ENCODE measurements around the gene RPL31. TPM values are rescaled to one million over a fixed set of nuclear protein-coding genes. Genes with fewer than 3 reads are reported as not detected.
"Not testable (repeated sequence)": the region's sequence is repeated elsewhere in the genome, so short reads cannot be mapped to it uniquely, and the experiment has no call there.

Gene RPL31
- polyA plus RNA-seq, 4 donors, result 2,508 to 2,984 (median 2,727) TPM

DNA sequence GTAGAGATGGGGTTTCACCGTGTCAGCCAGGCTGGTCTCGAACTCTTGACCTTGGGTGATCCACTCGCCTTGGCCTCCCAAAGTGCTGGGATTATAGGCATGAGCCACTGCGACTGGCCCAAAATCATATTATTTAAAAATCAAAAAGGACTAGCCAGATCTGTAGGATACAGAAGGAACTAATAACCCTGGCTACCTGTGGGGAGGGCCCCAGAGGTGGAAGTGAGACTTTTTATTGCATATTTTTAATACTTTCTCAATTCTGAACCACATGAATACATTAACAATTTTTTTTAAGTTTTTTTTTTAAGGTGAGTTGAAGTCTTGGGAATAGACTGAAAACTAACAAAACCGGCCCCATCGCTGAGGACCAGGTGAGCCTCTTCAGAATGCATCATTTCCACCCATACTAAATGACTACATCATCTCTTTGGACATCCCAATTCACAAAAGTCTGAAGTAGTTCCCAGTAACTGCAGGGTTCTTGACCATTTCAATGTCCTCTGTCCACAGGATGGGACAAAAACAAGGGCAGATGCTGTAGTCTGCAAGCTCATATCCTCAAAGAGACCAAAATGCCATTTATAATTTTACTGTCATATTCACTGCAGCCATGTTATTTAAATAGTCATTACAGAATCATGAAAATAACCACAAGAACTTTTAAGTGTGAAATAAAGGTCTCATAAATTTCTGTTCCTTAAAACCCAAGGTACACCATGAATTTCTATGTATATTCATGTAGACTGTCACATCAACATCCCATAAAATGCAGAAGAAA lies 21.4 kb downstream of the RPL31 start:
- DNase-seq (ENCODE audit: low read depth in 4 of 4, low spot score in 3 of 4), result no peak

GRCh38 chr2:101025561-101025960 lies 23.5 kb downstream of the RPL31 start:
- DNase-seq (ENCODE audit: low read depth in 4 of 4, low spot score in 3 of 4), result no peak

- DNase-seq (ENCODE audit: low read depth in 4 of 4, low spot score in 3 of 4), result no peak
These were observed 24.2 kb downstream of the RPL31 start for GRCh38 chr2:101026253-101026701.

GRCh38 chr2:101026923-101027469 lies 24.9 kb downstream of the RPL31 start:
- DNase-seq (ENCODE audit: low read depth in 4 of 4, low spot score in 3 of 4), result no peak

GRCh38 chr2:101027852-101028251 lies 25.8 kb downstream of the RPL31 start:
- DNase-seq (ENCODE audit: low read depth in 4 of 4, low spot score in 3 of 4), result no peak

- DNase-seq (ENCODE audit: low read depth in 4 of 4, low spot score in 3 of 4), result no peak
These were observed 28.9 kb downstream of the RPL31 start for GRCh38 chr2:101030866-101031554.

DNA sequence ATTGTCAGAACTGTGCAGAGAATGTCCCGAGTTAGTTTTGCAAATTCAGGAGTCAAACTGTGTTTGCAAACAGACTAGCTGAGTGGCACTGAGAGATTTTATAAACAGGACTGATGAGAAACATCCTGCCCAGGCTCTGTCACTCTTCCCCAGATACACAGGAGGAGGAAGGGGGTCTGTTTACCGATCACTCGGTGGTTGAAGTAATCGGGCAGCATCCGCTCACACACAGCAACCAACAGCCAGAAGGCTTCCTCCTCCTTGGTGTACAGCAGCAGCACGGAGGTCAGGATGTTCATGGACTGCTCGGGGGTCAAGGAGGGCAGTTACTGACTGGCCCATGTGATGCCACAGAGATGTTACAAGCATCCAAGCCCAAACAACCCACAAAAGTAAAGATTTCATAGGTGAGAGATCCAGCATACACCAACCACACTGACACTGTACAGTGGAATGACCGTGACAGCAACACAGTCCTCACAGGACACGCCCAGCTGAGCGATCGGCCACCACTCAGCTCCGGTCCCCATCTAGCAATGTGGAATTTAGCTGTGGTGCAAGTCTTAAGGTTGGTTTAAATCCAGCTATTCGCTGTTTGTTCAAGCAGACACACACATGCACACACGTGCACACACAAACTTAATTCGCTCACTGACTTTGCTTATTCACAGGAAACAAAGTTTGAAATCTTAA lies 30.1 kb downstream of the RPL31 start:
- no peak for DNase-seq (ENCODE audit: low read depth in 4 of 4, low spot score in 3 of 4)

GRCh38 chr2:101036562-101036961 lies 34.5 kb downstream of the RPL31 start:
- no peak for DNase-seq (ENCODE audit: low read depth in 4 of 4, low spot score in 3 of 4)

- DNase-seq (ENCODE audit: low read depth in 4 of 4, low spot score in 3 of 4), result no peak
These were observed 35.2 kb downstream of the RPL31 start for GRCh38 chr2:101037161-101037755.

GRCh38 chr2:101038455-101039255 lies 36.6 kb downstream of the RPL31 start:
- DNase-seq (ENCODE audit: low read depth in 4 of 4, low spot score in 3 of 4), result no peak

DNA sequence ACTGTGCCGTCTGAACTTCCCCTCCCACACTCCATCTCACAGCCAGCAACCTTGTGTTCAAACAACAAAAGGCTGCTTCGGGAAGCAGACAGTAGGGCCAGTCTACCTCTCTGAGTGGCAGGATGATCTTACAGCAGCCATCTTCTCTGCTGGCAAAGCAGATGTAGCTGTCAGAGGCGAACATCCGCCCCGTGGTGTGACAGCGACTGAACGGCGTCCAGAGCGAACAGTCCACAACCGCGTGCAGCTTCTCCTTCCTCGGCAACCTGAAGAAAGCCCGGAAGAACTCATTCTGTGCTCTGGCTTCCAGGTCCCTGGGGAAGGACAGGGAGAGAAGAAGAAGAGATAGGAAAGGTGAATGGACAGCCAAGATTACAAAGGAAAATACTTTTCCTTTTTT lies 38.0 kb downstream of the RPL31 start:
- no peak for DNase-seq (ENCODE audit: low read depth in 4 of 4, low spot score in 3 of 4)

DNA sequence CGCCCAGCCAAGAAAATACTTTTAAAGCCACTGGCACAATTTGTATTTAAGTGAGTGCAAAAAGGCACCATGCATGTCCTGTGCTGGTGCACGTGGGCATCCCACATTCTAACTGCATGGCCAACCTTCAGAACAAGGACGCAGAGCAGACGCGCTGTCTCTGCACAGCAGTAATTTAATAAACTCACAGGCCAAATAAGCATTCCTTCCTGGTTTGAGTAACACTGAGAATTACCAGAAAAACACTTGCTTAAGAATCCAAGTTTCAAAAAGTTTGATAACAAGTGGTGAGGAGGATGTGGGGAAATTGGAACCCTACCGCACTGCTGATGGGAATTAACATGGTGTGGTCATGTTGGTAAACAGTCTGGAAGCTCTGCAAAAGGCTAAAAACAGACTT lies 38.7 kb downstream of the RPL31 start:
- no peak for DNase-seq (ENCODE audit: low read depth in 4 of 4, low spot score in 3 of 4)

DNA sequence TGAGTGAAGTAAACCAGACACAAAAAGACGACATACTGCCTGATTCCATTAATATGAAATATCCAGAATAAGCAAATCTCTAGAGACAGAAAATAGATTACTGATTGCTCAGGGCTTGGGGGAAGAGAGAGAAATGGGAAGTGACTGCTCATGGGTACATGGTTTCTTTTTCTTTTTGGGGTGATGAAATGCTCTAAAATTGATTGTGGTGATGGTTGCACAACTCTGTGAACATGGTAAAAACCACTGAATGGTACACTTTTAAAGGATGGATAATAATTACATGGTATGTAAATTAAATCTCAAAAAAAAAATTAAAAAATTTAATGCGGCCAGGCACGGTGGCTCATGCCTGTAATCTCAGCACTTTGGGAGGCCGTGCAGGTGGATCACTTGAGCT lies 39.3 kb downstream of the RPL31 start:
- no peak for DNase-seq (ENCODE audit: low read depth in 4 of 4, low spot score in 3 of 4)

- no peak for DNase-seq (ENCODE audit: low read depth in 4 of 4, low spot score in 3 of 4)
These were observed 43.2 kb downstream of the RPL31 start for GRCh38 chr2:101045330-101045729.

GRCh38 chr2:101047075-101047766 lies 45.1 kb downstream of the RPL31 start:
- no peak for DNase-seq (ENCODE audit: low read depth in 4 of 4, low spot score in 3 of 4)

DNA sequence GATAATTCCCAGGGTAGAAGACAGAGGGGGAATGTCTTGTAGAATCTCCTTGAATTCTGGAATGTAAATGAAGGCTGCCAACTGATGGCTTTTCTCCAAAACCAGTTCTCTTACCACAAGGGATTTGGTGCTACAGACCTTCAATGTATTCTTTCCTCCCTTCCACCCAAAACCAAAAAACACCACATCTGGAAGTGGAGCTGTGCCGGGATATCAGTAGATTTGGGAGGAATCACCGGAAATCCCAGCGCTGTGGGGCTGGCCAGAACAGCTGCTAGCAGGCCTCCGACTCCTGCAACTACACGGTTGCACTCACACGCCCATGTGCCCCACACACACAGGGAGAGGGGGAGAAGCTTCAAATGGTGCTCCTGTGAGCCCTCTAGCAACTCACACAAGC lies 45.7 kb downstream of the RPL31 start:
- no peak for DNase-seq (ENCODE audit: low read depth in 4 of 4, low spot score in 3 of 4)

GRCh38 chr2:101048756-101049155 lies 46.7 kb downstream of the RPL31 start:
- DNase-seq (ENCODE audit: low read depth in 4 of 4, low spot score in 3 of 4), result no peak

DNA sequence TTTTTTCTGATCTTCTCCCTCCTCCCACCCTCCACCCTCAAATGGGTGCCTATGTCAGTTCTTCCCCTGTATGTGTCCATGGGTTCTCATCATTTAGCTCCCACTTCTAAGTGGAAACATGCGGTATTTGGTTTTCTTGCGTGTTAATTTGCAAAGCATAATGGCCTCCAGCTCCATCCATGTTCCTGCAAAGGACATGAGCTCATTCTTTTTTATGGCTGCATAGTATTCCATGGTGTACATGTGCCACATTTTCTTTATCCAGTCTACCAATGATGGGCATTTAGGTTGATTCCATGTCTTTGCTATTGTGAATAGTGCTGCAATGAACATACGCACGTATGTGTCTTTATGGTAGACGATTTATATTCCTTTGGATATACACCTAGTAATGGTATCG lies 48.8 kb downstream of the RPL31 start:
- not testable (repeated sequence) for DNase-seq (ENCODE audit: low read depth in 4 of 4, low spot score in 3 of 4)

DNA sequence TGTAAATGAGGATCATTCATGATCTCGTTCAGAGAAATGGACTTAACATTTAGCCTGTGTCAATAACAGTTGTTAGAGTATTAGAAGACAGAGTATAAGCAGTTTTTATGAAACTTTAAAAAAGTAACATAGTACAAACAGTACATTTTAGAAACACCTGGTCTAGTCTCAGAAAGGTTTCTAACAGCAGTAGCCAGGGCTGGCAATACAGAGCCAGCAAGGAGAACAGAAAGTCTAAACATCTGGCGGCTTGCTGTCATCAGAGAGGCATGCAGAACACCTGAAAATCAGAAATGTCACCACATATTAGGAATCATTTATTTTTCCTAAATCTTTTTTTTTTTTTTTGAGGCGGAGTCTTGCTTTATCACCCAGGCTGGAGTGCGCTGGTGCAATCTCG lies 50.1 kb downstream of the RPL31 start:
- no peak for DNase-seq (ENCODE audit: low read depth in 4 of 4, low spot score in 3 of 4)

All from right renal pelvis (tissue), 4 donors.